ENCODE data around the gene DYRK3.
A peak's percentile ranks its signal among the peaks of the same experiment; 100 is the strongest.

The DYRK3 gene

DNA sequence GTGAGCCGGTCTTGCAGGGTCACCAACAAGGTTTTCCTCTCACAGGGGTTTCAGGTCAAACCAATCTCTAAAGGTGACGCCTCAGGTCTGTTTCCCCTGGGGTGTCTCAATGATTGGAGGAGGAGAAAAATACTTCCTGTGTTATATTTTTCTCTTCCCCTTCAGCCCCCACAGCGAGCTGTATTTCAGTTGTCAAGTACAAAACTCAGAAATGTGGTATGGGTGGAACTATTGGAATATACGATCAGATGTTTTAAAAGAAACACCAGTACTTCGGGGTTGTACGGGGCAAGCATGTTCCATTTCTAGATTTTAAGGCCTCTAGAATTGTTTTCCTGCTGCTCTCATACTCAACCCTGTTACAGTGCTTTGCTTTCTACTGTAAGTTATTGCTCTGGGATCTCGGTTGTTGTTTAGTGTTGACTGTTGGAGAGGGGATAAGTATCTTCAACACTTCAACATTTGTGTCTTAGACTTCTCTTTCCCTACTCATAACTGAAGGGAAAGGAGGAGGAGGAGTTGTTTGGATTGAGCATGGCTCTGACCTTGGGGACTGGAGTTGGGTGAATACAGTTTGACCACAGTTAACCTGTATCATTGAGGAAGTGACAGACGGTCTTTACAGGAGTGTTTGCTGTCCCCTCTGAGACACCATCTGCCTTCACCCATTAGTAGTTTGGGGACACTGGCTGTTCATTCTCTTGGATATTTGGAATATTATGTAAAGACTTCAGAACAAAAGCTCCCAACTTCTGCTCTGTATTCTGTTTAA lies 51.3 kb downstream of the DYRK3 start:
- peak overlapping the region; percentile 97 for H3K9ac ChIP-seq (ENCODE audit: low read length)
- peak overlapping the region; percentile 93 for H3K27ac ChIP-seq (ENCODE audit: low read depth, low read length)
- peaks cover 57% of the 10 kb centered on the region for H3K4me1 ChIP-seq (ENCODE audit: insufficient read depth, low read length)
- H3K4me3 ChIP-seq (ENCODE audit: low read depth in 1 of 2, low read length in 2 of 2) = peak overlapping the region; percentile 76
- no peaks in the 10 kb centered on the region for H3K27me3 ChIP-seq (ENCODE audit: control insufficient read depth in 1 of 2, insufficient read depth in 2 of 2, low read length in 2 of 2)
- no peaks in the 10 kb centered on the region for H3K36me3 ChIP-seq (ENCODE audit: insufficient read depth, low read length)
- no peaks in the 10 kb centered on the region for H3K9me3 ChIP-seq (ENCODE audit: low read length)

DNA sequence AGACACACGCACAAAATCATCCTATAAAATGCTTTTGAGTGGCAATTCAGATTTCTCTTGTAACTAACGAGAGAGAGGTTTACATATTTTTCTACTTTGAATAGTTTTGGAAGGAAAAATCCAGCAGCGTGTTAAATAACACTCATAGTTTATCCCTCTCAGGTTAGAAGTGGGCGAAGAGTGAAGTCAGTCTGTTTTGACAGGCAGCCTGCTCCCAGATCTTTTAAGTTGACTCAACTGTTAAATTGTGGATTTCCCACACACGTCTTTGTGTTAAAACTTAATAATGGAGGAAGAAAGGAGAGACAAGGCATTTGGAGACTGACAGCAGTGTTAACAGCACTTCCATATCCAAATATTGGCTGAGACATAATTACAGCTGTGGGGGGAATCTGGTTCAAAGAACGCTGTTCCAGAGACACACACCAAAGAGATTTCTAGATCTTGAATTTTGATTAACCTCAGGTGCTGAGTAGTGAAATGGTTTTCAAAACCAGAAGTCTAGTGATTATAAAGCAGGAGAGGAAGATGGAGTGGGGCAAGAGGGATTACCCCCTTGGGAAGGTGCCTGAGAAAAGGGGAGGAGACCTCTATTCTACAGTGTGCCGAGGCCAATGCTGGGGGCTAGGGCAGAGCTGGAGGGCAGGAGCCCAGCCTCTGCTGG lies 52.0 kb downstream of the DYRK3 start:
- Histone ChIP-seq H3K27ac (ENCODE audit: low read depth, low read length) (peak overlapping the region; percentile 93), H3K4me1 (ENCODE audit: insufficient read depth, low read length) (peaks cover 64% of the 10 kb centered on the region), H3K27me3 (ENCODE audit: control insufficient read depth in 1 of 2, insufficient read depth in 2 of 2, low read length in 2 of 2) (no peaks in the 10 kb centered on the region), H3K4me3 (ENCODE audit: low read depth in 1 of 2, low read length in 2 of 2) (peak overlapping the region in 1 of 2 donors; percentile 76), H3K9ac (ENCODE audit: low read length) (peak overlapping the region; percentile 97), H3K36me3 (ENCODE audit: insufficient read depth, low read length) (no peaks in the 10 kb centered on the region), H3K9me3 (ENCODE audit: low read length) (no peaks in the 10 kb centered on the region)

DNA sequence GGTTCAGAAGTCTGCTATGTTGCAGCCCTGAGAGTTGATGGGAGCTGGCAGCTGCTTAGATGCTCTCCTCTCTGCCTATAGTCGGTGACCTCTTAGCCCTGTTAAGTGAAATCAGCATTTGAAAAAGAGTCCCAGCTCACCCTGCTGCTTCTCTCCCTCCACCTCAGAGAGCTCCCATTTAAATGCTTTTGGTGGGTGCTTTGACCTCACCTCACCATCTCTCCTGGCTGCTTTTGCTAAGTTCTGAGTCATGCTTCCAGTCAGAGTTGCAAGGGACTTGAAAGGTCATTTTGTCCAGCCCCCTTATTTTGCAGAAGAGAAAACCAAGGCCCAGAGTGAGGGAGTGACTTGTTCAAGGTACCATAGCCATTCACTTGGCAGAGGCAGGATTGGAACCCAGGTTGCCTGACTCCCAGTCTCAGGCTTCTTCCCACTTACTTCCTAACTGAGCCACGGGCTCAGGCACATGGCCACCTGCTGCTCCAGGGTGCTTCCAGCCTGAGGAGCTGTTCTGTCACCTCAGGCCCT lies 52.6 kb downstream of the DYRK3 start:
- peak overlapping the region; percentile 93 for H3K27ac ChIP-seq (ENCODE audit: low read depth, low read length)
- H3K4me3 ChIP-seq (ENCODE audit: low read depth in 1 of 2, low read length in 2 of 2) = no peak overlapping the region
- H3K4me1 ChIP-seq (ENCODE audit: insufficient read depth, low read length) = peaks cover 70% of the 10 kb centered on the region
- H3K27me3 ChIP-seq (ENCODE audit: control insufficient read depth in 1 of 2, insufficient read depth in 2 of 2, low read length in 2 of 2) = no peaks in the 10 kb centered on the region
- no peaks in the 10 kb centered on the region for H3K36me3 ChIP-seq (ENCODE audit: insufficient read depth, low read length)
- no peak overlapping the region for H3K9ac ChIP-seq (ENCODE audit: low read length)
- H3K9me3 ChIP-seq (ENCODE audit: low read length) = no peaks in the 10 kb centered on the region

DNA sequence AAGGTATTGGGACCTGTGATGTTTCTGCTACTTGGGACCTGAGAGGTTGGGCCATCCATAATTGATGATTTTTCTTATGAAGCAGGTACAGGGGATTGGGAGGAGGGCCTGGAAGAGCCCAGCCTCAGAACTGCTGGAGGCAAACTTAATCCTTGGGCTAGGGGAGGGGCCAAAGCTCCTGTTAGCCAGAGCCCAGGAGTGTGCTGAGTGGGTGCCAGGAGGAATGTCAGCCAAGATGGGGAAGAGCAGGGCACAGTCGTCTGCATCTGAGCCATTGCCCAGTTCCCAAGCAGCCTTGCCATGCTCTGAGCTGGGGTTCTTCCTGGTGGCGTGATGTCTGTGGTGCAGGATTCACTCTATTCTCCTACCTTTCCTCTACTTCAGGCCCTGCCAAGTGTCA lies 55.2 kb downstream of the DYRK3 start:
- H3K9ac ChIP-seq (ENCODE audit: low read length) = no peak overlapping the region

DNA sequence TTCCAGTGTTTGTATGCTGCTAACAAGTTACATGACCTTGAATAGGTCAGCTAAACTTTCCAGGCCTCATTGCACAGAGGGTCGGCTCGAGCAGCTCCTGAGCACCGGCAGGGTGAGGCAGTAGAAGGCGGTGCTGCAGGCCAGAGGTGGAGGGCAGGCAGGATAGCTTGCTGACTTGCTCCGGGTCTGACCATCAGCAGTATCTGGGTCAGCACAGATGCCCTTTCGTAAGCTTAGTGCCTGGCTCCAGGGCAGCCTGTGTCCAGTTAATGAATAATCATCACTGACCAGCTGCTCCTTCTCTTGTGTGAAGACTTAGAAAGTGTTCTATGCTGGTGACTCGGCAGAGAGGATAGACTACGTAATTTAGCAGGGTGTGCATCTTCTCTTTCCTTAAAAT lies 56.3 kb downstream of the DYRK3 start:
- H3K27me3 ChIP-seq (ENCODE audit: control insufficient read depth in 1 of 2, insufficient read depth in 2 of 2, low read length in 2 of 2) = no peaks in the 10 kb centered on the region
- no peaks in the 10 kb centered on the region for H3K36me3 ChIP-seq (ENCODE audit: insufficient read depth, low read length)
- no peak overlapping the region for H3K9ac ChIP-seq (ENCODE audit: low read length)
- H3K9me3 ChIP-seq (ENCODE audit: low read length) = no peaks in the 10 kb centered on the region
- H3K4me3 ChIP-seq (ENCODE audit: low read depth in 1 of 2, low read length in 2 of 2) = no peak overlapping the region
- peaks cover 96% of the 10 kb centered on the region for H3K4me1 ChIP-seq (ENCODE audit: insufficient read depth, low read length)
- no peak overlapping the region for H3K27ac ChIP-seq (ENCODE audit: low read depth, low read length)

More for the DNA sequence above, 55.2 kb downstream of the DYRK3 start:
- H3K27ac ChIP-seq (ENCODE audit: low read depth, low read length) = no peak overlapping the region
- H3K9me3 ChIP-seq (ENCODE audit: low read length) = no peaks in the 10 kb centered on the region
- H3K27me3 ChIP-seq (ENCODE audit: control insufficient read depth in 1 of 2, insufficient read depth in 2 of 2, low read length in 2 of 2) = no peaks in the 10 kb centered on the region
- no peak overlapping the region for H3K4me3 ChIP-seq (ENCODE audit: low read depth in 1 of 2, low read length in 2 of 2)
- H3K4me1 ChIP-seq (ENCODE audit: insufficient read depth, low read length) = peaks cover 88% of the 10 kb centered on the region
- no peaks in the 10 kb centered on the region for H3K36me3 ChIP-seq (ENCODE audit: insufficient read depth, low read length)

DNA sequence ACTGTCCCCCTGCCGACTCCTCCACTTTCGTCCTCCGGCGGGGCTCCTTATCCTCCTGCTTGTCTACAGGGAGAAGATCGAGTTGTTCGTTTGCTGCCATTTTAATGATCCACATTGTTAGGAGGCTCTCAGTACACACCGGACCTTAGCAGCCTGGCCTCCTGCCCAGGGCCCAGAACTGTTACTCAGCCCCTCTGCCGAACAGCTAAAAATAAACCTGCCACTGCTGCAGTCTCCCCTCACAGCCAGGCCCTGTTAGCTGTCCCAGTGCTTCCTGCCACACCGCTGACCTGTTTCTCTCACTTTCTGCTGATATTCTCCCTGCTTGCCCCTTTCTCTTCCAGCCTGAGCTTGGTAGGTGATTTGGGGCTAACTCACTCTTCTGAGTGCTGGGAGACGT lies 57.7 kb downstream of the DYRK3 start:
- Histone ChIP-seq H3K4me1 (ENCODE audit: insufficient read depth, low read length) (peaks cover 96% of the 10 kb centered on the region), H3K9me3 (ENCODE audit: low read length) (no peaks in the 10 kb centered on the region), H3K27me3 (ENCODE audit: control insufficient read depth in 1 of 2, insufficient read depth in 2 of 2, low read length in 2 of 2) (no peaks in the 10 kb centered on the region), H3K36me3 (ENCODE audit: insufficient read depth, low read length) (no peaks in the 10 kb centered on the region), H3K4me3 (ENCODE audit: low read depth in 1 of 2, low read length in 2 of 2) (peak overlapping the region in 1 of 2 donors; percentile 48), H3K9ac (ENCODE audit: low read length) (peak overlapping the region; percentile 47), H3K27ac (ENCODE audit: low read depth, low read length) (peak overlapping the region; percentile 75)

DNA sequence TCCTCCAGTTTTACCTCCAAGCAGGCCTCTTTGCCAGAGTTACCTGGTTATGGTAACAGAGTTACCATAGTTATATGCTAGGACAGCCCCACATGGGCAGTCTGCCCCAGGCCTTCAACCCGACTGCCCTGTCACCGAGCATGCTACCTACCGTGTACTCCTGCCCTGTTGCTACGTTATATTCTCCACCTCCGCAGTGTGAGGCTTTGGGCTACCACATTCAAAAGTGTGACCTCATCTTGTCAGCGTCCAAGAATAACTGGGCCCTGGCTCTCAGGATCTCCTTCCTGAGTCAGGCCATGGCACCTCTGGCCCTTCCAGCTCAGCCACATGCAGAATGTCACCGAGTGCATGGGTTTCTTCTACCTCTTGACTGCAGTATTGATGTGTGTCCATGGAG lies 58.3 kb downstream of the DYRK3 start:
- Histone ChIP-seq H3K4me1 (ENCODE audit: insufficient read depth, low read length) (peaks cover 97% of the 10 kb centered on the region), H3K27ac (ENCODE audit: low read depth, low read length) (peak overlapping the region; percentile 75)

DNA sequence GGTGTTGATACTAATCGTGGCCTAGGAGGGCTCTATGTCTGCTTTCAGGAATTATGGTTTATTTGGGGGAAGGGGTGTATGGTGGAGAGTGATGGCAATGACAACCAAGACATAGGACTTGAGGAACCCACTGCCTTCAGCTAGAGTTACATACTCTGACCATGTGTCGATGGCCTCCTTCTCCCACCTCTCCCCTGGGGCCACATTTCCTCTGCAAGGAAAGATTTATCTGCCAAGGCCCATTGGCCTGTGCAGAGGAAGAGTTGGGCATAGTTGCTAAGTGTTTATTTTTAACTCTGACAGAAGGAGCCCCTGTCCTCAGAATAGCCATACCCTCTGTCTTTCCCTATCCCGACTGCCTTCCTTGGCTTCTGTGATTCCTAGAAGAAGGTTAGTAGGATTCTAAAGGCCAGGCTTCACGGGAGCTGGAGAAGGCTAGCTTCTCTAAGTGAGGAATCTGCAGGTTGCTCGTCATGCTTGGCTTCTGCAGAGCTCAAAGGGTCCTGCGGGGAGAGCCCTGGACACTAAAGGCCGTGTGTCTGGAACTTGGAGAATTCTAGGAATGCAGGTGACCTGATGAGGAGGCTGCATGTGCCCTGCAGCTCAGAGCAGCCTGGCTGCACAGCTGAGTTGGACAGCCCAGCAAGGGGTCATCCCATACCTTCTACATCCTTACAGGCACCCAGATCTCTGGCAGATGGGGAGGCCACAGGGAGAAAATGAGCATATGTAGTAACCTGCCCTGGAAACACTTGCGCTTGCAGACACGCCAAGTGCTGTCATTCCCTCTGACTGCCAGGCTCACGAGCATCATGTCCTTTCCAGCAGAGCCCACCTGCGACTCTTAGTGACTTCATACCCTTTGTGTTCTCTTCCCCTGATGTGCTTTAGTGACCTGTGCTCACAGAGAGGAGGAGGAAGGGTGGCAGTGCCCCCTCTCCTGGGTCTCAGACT lies 59.1 kb downstream of the DYRK3 start:
- Histone ChIP-seq H3K9me3 (ENCODE audit: low read length) (no peaks in the 10 kb centered on the region), H3K9ac (ENCODE audit: low read length) (no peak overlapping the region), H3K4me3 (ENCODE audit: low read depth in 1 of 2, low read length in 2 of 2) (no peak overlapping the region), H3K27ac (ENCODE audit: low read depth, low read length) (peak overlapping the region; percentile 75), H3K36me3 (ENCODE audit: insufficient read depth, low read length) (no peaks in the 10 kb centered on the region), H3K4me1 (ENCODE audit: insufficient read depth, low read length) (peaks cover 93% of the 10 kb centered on the region), H3K27me3 (ENCODE audit: control insufficient read depth in 1 of 2, insufficient read depth in 2 of 2, low read length in 2 of 2) (no peaks in the 10 kb centered on the region)

More for the DNA sequence above, 58.3 kb downstream of the DYRK3 start:
- Histone ChIP-seq H3K36me3 (ENCODE audit: insufficient read depth, low read length) (no peaks in the 10 kb centered on the region), H3K9ac (ENCODE audit: low read length) (peak overlapping the region; percentile 47), H3K9me3 (ENCODE audit: low read length) (no peaks in the 10 kb centered on the region), H3K4me3 (ENCODE audit: low read depth in 1 of 2, low read length in 2 of 2) (peak overlapping the region in 1 of 2 donors; percentile 48), H3K27me3 (ENCODE audit: control insufficient read depth in 1 of 2, insufficient read depth in 2 of 2, low read length in 2 of 2) (no peaks in the 10 kb centered on the region)

DNA sequence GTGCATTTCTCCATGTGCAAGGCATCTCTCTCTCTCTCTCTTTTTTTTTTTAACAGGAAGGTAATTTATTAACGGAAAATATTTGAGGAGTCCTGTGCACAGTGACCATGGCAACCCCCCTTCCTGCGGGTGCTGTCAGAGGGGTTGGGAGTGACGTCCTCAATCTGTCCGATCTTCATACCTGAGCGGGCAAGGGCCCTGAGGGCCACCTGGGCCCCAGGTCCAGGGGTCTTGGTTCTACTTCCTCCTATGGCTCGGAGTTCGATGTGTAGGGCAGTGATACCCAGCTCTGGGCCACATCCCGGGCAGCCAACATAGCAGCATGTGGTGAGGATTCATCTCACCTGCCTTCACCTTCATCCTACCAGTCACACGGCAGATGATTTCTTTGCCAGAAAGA lies 60.4 kb downstream of the DYRK3 start:
- Histone ChIP-seq H3K36me3 (ENCODE audit: insufficient read depth, low read length) (no peaks in the 10 kb centered on the region), H3K27ac (ENCODE audit: low read depth, low read length) (no peak overlapping the region), H3K9ac (ENCODE audit: low read length) (no peak overlapping the region), H3K4me3 (ENCODE audit: low read depth in 1 of 2, low read length in 2 of 2) (no peak overlapping the region), H3K4me1 (ENCODE audit: insufficient read depth, low read length) (peaks cover 91% of the 10 kb centered on the region), H3K9me3 (ENCODE audit: low read length) (no peaks in the 10 kb centered on the region), H3K27me3 (ENCODE audit: control insufficient read depth in 1 of 2, insufficient read depth in 2 of 2, low read length in 2 of 2) (no peaks in the 10 kb centered on the region)

DNA sequence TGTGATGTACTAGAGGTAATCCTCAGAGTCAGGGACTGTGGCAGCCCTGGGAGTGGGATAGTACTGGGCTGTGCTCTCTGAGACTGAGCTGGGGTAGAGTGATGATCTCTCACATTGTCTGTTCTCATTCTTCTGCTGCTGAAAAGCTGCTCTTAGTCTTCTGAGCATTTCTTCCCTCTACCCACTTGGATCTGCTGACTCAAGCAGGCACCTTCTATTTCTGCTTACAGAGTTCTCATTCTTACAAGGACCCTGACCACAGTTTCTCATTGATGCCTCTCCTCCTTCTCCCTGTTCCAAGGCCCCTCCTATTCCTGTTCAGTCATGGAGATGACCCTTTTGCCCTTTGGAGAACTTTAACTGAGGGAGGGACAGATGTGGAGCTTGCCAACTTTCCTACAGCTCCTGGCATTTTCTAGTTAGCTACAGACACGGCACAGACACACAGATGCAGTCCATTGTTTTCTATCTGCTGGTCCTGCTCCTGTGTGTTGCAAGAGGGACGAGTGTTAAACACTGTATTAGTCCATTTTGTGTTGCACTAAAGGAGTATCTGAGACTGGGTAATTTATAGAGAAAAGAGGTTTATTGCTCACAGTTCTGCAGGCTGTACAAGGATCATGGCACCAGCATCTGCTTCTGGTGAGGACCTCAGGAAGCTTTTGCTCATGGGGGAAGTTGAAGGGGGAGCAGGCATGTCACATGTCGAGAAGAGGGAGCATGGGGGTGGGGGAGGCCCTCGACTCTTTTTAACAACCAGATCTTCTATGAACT lies 61.7 kb downstream of the DYRK3 start:
- Histone ChIP-seq H3K4me1 (ENCODE audit: insufficient read depth, low read length) (peaks cover 85% of the 10 kb centered on the region), H3K9ac (ENCODE audit: low read length) (no peak overlapping the region), H3K36me3 (ENCODE audit: insufficient read depth, low read length) (no peaks in the 10 kb centered on the region), H3K27ac (ENCODE audit: low read depth, low read length) (no peak overlapping the region), H3K9me3 (ENCODE audit: low read length) (no peaks in the 10 kb centered on the region), H3K27me3 (ENCODE audit: control insufficient read depth in 1 of 2, insufficient read depth in 2 of 2, low read length in 2 of 2) (no peaks in the 10 kb centered on the region), H3K4me3 (ENCODE audit: low read depth in 1 of 2, low read length in 2 of 2) (peak overlapping the region in 1 of 2 donors; percentile 4)

Measured in muscle layer of colon (tissue), 2 donors.